Skin epidermis (tissue), 12 donors: Measurements from ENCODE around the gene NFAM1.

ENCODE experiments used
- H3K27ac ChIP-seq, 21 experiments: fragments of 200-600 bp; sonication (generic) in 11 of 21; one replicate each; pipeline ENCODE4 v1.5.0; 2020; ENCODE audit warnings: mild to moderate bottlenecking in 3 of 21, inconsistent platforms in 2 of 21, moderate library complexity in 2 of 21
- H3K4me3 ChIP-seq, 7 experiments: fragments of 200-600 bp; sonication (generic) in 2 of 7; one replicate each; pipeline ENCODE4 v1.5.0; 2020; ENCODE audit warnings: inconsistent platforms in 2 of 7, mild to moderate bottlenecking in 2 of 7, moderate library complexity in 1 of 7

NFAM1 gene

GRCh38 chr22:42419243-42419881 is 12.8 kb downstream of the NFAM1 start:
- H3K4me3 ChIP-seq = no peak overlapping the region
- H3K27ac ChIP-seq = peak overlapping the region in 14 of 21 experiments; percentile 5 to 76 (median 42)

DNA sequence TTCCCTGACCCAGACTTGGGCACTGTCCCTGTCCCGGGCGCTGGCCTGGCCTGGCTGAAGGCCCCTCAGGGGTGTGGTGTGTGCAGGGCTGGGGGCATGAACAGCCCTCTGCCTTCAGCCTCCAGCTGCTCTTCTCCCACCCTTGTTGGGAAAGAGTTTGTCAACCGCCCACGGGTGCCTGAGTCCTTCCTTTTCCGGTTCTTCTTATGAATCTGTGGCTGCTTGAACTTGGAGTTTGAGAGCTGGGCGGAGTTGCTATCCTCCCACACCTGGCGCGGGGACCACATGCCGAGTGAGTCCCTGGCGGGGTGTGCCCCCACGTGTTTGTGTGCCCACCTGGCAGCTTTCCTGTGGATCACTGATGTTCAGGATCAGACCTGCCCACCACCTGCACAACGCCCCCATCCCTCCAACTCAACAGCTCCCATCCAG is 13.4 kb downstream of the NFAM1 start:
- peak overlapping the region in 14 of 21 experiments; percentile 5 to 76 (median 42) for H3K27ac ChIP-seq
- H3K4me3 ChIP-seq = no peak overlapping the region

DNA sequence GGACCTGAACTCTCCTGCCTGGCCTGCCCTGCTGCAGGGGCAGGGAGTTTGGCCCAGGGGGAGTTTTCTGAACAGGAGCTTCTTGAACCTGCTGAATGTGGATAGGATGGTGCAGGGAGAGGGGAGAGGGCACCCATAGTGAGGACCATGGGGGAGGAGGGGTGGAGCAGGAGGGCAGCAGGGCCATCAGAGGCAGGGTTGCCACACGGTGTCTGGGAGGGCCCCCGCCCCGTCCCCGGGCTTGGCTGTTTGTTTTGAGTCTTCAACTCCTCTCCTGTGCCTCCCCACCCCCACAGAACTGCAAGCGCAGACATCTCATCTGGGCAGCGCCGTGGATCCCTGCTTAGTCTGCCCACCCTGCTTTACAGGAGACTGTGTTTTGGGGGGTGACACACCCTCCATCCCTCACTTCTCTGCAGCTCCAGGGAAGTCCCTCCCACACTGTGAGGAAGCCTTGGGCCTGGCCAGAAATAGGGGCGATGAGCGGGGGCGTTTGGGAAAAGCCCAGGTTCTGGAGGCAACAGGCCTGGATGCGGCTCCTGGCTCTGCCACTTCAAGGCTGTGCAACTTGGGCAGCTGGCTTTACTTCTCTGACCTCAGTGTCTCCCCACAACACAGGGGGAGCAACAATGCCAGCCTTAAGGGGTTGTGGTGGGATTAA is 14.4 kb downstream of the NFAM1 start:
- Histone ChIP-seq H3K27ac (peak overlapping the region in 5 of 21 experiments; percentile 5 to 76 (median 64)), H3K4me3 (no peak overlapping the region)

- H3K4me3 ChIP-seq = no peak overlapping the region
- peak overlapping the region in 1 of 21 experiments; percentile 58 for H3K27ac ChIP-seq
Measured at GRCh38 chr22:42416671-42417230, 15.5 kb downstream of the NFAM1 start.

- H3K27ac ChIP-seq = no peak overlapping the region
- no peak overlapping the region for H3K4me3 ChIP-seq
Measured at GRCh38 chr22:42414565-42415303, 17.5 kb downstream of the NFAM1 start.

DNA sequence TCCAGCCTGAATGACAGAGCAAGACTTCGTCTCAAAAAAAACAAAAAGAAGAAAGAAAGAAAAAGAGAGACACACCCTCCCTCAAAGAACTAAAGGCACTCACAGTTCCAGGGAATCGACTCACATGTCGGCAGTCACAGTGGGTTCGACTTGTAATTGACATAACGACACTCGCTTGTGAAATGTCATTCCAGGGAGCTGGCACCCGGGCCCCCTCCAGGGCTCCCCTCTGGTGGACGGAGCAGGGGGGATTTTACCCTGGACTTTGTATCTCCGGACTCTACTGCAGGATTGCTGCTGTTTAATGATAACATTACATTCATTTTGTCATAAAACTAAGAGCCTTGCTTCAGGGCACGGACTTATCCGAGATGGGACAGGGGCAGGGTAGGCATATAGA is 18.2 kb downstream of the NFAM1 start:
- H3K4me3 ChIP-seq = no peak overlapping the region
- H3K27ac ChIP-seq = no peak overlapping the region

- Histone ChIP-seq H3K27ac (no peak overlapping the region), H3K4me3 (no peak overlapping the region)
Measured at GRCh38 chr22:42412744-42413333, 19.4 kb downstream of the NFAM1 start.

DNA sequence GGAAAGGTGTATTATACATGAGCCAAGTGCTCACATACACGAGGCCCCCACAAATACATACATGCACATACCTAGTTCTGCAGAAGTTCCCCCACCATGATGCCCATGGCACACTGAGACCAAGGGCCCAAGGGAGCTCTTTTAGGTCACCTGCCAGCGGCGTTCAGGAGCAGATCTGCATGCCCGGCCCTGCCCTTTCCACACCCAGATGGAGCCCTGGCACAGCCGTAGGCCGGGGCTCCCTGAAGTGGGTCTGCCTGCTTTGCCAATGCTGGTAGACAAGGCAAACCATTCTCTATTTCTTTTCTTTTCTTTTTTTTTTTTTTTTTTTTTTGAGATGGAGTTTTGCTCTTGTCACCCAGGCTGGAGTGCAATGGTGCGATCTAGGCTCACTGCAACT is 21.5 kb downstream of the NFAM1 start:
- H3K27ac ChIP-seq = no peak overlapping the region
- H3K4me3 ChIP-seq = no peak overlapping the region

DNA sequence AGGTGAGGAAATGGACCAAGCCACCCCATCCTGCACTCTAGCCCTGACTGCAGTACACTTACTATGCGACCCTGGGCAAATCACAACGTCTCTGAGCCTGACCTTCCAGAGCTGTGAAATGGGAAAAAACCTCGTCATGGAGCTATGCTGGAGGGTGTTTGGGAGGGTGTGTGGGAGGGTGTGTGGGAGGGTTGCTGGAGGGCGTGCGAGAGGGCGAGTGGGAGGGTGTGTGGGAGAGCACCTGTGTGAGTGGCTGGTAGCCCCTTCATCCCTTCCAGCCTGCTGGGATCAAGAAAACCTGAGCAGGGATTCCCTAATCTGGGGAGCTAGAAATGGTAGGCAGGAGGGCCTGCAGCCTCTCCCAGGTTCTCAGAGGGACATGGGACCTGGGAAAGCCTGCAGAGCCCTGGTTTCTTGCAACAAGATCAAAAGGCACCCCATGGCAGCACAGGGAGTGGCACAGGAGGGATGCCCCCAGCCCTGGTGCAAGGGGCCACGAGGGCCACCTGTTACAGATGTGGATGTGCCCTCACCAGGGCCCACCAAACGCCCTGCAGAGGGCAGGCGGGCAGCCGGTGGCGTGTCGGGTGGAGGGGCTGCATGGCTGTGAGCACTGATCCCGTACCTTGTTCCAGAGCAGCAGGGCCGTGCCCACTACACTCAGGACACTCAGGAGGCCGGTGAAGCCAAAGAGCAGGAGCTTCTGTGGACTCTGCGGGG is 23.2 kb downstream of the NFAM1 start:
- H3K4me3 ChIP-seq = no peak overlapping the region
- no peak overlapping the region for H3K27ac ChIP-seq

DNA sequence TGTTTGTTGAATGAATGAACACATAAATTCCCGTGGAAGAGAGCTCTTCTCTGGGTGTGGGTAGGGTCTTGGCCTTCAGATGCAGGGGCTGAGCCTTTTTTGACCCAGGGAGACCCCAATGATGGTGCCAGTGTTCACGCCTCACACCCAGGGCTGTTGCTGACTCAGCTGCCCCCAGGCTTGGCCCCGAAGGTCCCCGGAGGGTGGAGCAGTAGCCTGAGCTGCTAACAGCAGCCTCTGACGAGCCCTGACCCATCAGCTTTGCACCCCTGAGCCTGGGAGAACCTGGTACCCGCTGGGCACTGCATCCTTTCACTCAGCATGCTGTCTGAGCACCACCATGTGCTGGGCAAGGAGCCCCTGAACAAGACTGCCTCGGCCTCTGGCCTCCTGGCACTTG is 23.9 kb downstream of the NFAM1 start:
- no peak overlapping the region for H3K27ac ChIP-seq
- H3K4me3 ChIP-seq = no peak overlapping the region

DNA sequence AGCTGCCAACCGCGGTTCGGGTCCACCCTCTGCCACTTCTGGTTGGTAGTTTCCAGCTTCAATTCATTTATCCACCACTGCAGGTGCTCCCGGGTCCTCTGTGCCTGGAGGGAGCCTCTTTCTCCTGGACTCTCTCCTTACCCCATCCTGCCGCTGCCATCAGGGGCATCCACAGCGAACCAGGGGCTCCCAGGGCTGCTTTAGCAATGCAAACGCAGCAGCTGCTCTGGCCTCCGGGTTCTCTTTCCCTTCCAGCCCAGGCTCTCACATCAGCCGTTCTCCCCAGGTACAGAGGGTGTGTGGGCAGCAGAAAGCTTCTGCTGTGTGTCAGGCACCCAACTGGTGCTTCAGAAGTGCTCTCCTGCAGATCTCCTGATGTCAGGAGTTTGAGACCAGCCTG is 27.9 kb downstream of the NFAM1 start:
- Histone ChIP-seq H3K27ac (no peak overlapping the region), H3K4me3 (no peak overlapping the region)

- Histone ChIP-seq H3K4me3 (no peak overlapping the region), H3K27ac (no peak overlapping the region)
Measured at GRCh38 chr22:42401535-42402334, 30.5 kb downstream of the NFAM1 start.

DNA sequence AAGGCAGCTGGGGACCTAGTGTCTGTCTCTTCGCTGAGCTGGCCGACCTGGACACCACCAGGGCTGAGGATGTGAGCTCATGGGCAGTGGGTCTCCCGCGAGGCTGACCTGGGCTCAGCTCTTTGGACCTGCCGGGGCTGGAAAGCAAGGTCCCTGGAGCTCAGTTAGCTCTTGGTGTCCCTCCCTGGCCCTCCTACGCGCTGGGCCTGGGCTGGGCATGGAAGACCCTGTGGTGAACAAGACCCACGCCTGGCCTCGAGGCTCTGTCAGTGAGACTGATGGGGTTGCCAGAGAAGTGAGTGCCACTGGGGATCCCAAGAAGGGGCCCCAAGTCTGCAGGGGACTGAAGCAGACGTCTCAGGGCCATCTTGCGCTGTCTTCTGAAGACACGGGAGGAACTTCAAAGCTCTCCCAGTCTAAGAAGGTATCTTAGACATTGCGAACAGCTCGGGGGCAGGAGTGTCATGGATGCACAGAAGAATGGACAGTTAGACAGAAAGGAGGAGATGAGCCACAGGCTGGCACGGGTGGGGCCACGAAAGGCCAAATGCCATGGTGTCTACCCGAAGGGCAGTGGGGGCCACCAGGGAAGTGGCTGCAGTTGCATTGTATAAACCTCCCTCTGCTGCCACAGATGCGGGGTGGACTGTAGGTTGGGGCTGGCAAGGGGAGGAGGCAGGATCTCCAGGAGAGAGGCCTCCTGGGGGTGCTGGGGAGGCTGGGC is 31.2 kb downstream of the NFAM1 start:
- H3K27ac ChIP-seq = no peak overlapping the region
- H3K4me3 ChIP-seq = no peak overlapping the region

GRCh38 chr22:42399315-42400271 is 32.6 kb downstream of the NFAM1 start:
- Histone ChIP-seq H3K4me3 (no peak overlapping the region), H3K27ac (peak overlapping the region in 1 of 21 experiments; percentile 2)

DNA sequence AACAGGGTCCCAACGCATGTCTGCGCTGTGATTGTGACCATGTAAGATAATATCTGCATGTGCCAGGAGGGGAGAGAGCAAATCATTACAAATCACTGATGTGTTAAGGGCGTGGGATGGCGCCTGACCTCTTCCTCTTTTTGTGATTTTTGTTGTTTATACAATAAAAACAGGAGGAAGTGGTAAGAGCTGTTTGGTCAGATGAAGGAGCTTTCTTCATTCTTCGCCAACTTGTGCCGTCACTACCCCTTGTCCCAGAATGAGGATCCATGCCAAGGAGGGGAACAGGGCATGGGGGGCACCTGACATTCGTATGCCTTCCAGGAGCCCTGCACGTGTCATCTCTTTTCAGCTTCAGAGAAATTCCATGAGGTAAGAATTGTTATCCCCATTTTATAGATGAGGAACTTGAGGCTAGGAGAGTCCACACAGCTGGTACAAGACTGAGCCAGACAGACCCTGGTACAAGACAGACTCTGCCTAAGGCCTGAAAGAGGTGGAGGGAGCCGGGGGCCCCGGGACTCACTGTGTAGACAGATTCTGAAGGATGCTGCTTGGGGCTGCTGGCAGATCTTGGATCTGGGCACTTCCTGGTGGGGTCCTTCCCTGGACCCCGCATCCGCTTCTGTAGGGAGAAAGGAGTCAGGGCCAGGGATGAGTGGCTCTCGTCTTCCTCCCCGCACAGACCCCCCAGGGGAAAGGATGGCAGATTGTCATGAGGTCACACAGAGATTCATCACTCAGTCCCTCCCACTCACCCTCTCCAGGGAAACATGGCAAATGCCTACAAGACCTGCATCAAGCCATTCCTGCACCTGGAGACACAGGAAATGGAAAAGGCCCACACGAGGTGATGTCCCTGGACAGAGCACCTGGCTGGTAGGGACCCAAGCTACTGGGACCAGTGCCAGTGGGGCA is 34.6 kb downstream of the NFAM1 start:
- Histone ChIP-seq H3K4me3 (no peak overlapping the region), H3K27ac (peak overlapping the region in 17 of 21 experiments; percentile 19 to 87 (median 65))
